Measurements from ENCODE around the gene CD48.

Gene CD48, protein sequence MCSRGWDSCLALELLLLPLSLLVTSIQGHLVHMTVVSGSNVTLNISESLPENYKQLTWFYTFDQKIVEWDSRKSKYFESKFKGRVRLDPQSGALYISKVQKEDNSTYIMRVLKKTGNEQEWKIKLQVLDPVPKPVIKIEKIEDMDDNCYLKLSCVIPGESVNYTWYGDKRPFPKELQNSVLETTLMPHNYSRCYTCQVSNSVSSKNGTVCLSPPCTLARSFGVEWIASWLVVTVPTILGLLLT

DNA sequence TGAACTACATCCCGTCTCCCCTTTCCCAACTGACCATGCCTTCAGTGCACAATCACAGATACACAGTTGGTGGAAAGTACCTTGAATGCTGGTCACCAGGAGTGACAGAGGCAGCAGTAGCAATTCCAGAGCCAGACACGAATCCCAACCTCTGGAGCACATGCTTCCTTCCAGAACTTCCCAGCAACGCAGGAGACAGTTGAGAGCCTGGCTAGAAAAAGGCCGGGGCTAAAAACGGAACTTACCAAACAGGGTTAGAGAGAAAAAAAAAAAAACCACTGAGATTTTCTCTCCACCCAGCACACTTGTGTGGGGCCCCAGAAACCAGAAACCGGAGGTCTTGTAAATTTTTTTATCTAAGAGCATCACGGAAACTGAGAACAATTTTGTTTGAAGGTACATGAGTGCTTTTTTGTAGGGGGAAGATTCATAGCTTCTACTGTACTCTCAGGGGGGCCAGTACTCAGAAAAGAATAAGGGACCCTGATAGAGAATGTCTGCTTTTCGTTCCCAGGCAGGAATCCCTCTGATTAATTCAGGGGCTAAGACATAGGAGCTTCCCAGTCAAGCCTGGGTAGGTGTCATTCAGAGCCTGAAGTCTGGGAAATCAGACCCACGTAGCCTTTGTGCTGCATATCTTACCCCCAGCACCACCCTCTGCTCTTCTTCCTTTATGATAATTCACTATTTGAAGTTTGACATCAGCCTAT is at the start of gene CD48:
CD48 (minus strand) TSS at position 221 of the 710 bp plus-strand sequence; CDS start at position 162, 59 bp downstream.
- no peak for DNase-seq

- no peak for DNase-seq
Measured at GRCh38 chr1:160761046-160761445, 49.4 kb upstream of the CD48 start.

DNA sequence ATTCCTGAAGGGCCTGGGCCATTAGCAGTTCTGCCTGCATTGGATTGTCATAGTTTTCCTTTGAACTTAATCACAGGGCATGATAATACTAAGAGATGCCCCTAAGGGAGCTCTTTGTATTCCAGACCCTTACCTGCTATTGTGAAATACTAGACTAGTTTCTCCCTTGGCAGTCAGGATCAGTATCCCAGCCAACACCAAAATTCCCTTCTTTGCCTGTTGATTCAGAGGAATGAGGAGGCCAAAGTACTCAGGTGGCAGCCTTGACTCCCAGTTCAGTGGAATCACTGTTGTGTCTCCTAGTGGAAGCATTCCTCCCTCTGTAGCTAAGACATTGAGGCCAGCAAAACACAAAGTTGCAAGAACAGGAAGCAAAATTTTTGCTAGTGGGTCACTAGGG is 48.1 kb upstream of the CD48 start:
- DNase-seq = no peak

- DNase-seq = no peak
Measured at GRCh38 chr1:160758521-160758920, 46.9 kb upstream of the CD48 start.

DNA sequence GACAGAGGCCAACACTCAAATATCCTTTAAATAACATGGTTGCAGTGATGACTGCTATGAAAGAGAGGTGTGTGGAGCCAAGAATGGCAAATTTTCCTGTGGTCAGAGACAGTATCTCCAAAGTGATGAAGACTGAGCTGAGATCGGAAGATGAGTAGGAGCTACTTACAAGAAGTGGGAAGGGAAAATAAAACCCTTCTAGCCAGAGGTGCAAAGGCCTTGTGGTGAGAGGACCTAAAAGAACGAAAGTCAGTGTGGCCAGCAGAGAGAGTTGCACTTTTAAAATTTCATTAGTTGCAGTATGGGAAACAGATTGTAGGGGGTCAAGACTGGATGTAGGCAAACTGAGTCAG is 45.2 kb upstream of the CD48 start:
- DNase-seq = no peak

- DNase-seq = no peak
Measured at GRCh38 chr1:160755911-160756848, 44.6 kb upstream of the CD48 start.

GRCh38 chr1:160755461-160755860 is 43.8 kb upstream of the CD48 start:
- DNase-seq = no peak

- no peak for DNase-seq
Measured at GRCh38 chr1:160753594-160753993, 42.0 kb upstream of the CD48 start.

DNA sequence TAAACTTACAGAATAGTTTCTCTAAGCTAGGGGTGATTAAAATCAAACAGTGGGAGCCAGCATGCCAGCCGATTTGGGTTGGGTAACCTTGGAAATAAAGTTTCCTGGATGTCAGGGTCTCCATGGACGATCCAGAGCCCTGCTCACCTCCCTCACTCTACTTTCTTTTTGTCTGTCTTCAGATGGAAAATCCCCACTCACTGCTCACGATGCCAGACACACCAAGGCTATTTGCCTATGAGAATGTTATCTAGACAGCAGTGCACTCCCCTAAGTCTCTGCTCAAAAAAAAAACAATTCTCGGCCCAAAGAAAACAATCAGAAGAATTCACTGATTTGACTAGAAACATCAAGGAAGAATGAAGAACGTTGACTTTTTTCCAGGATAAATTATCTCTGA is 41.3 kb upstream of the CD48 start:
- no peak for DNase-seq

GRCh38 chr1:160752406-160752805 is 40.8 kb upstream of the CD48 start:
- DNase-seq = no peak

- no peak for DNase-seq
Measured at GRCh38 chr1:160750608-160751007, 39.0 kb upstream of the CD48 start.

- DNase-seq = no peak
Measured at GRCh38 chr1:160748878-160749269, 37.3 kb upstream of the CD48 start.

DNA sequence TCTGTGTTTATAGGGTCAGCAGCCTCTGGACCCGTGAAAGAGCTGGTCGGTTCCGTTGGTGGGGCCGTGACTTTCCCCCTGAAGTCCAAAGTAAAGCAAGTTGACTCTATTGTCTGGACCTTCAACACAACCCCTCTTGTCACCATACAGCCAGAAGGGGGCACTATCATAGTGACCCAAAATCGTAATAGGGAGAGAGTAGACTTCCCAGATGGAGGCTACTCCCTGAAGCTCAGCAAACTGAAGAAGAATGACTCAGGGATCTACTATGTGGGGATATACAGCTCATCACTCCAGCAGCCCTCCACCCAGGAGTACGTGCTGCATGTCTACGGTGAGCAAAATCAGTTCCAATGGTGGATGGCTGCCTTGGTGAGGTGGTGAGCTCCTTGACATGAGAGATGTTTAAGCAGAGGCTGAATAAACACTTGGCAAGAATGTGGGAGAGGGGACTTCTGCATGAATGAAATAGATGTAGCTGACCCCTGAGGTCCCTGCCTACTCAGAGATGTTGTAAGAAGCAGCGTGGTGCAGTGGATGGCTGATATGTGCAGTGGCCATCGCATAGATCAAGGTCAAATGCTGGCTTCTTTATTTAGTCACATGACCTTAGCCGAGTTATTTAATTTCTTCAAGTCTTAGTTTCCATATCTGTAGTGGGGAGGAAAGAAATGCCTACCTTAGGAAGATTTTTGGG is 36.7 kb upstream of the CD48 start:
- DNase-seq = no peak

- DNase-seq = no peak
Measured at GRCh38 chr1:160747717-160748116, 36.1 kb upstream of the CD48 start.

GRCh38 chr1:160746836-160747500 is 35.3 kb upstream of the CD48 start:
- DNase-seq = no peak

DNA sequence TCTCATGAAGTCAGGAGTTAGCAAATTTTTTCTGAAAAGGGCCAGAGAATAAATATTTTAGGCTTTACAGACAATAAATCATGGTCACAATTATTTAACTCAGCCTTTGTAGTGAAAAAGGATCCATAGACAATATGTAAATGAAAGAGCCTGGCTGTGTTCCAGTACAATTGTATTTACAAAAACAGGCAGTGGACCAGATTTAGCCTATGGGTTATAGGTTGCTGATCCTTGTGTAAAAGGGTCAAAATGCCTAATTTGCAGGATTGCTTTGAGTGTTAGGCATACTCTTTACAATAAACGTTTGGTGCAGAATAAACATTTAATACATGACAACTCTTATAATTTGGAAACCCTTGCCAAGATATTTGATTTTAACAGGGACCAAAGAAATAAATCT is 33.9 kb upstream of the CD48 start:
- no peak for DNase-seq

- no peak for DNase-seq
Measured at GRCh38 chr1:160744852-160745520, 33.4 kb upstream of the CD48 start.

DNA sequence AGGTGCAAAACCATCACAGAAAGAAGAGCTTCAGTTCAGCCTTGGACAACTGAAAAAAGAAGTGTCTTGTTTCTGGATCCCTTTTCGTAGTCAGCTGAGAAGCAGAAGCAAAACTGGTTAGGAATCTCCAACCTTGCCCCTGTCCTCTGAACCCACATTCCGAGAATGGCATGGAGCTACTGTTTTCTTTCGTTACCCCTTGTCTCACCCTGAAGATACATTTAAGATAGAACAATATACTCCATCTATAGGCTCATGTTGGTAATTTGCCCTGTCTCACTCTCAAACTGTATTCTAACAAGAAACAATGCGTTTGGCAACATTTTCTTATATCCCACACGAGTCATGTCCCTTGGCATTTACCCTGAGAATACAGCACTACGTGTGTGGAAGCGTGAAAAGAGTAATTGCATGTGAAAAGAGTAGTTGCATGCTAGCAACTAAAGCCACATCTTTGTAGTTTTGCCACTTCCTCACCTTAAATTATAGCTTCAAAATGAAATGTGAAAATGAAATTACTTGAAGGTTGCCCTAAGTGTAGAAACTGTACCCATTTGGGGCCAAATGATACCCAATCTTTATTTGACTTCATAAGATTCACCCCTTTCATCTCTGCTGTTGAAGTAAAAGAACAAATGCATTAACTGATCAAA is 32.7 kb upstream of the CD48 start:
- DNase-seq = no peak

GRCh38 chr1:160743266-160743665 is 31.6 kb upstream of the CD48 start:
- DNase-seq = no peak

GRCh38 chr1:160742428-160743127 is 31.0 kb upstream of the CD48 start:
- DNase-seq = no peak

All from NCI-H1436 (cell line).